ENCODE measurements around the gene EDA.

GRCh38 chrX:70041993-70042392, 426.1 kb downstream of the EDA start:
- TF ChIP-seq, protein P1, sequence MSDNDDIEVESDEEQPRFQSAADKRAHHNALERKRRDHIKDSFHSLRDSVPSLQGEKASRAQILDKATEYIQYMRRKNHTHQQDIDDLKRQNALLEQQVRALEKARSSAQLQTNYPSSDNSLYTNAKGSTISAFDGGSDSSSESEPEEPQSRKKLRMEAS (IDR thresholded peaks at IDR 0.05; ENCODE audit: low read depth, low read length) = no peak
- TF ChIP-seq POLR2A (IDR thresholded peaks at IDR 0.05; ENCODE audit: extremely low read depth, insufficient read length) (no peak), CTCF (IDR thresholded peaks at IDR 0.05; ENCODE audit: low read depth, low read length) (no peak)

Measured in NB4 (cell line).